ENCODE measurements around the gene SLC22A16. TPM values are rescaled to one million over a fixed set of nuclear protein-coding genes. Genes with fewer than 3 reads are reported as not detected.

Gene SLC22A16
- total RNA-seq, 1 experiment from 2014 or later: not detected

- TF ChIP-seq ZNF532 (CRISPR knock-in tag; IDR thresholded peaks at IDR 0.05; ENCODE audit: borderline replicate concordance) (no peak), IRF1 (CRISPR knock-in tag; IDR thresholded peaks at IDR 0.05) (no peak), NR2C2 (CRISPR knock-in tag; IDR thresholded peaks at IDR 0.05) (no peak)
Observed at GRCh38 chr6:110520992-110521543, 44.7 kb upstream of the SLC22A16 start (continued).

- CTCF ChIA-PET: interaction anchor here (1.3 kb wide), 1 partner anchor 63 kb away, joined by 4 read pairs; no protein-coding TSS in a partner anchor
Observed at GRCh38 chr6:110520209-110520965, 44.0 kb upstream of the SLC22A16 start.

More at GRCh38 chr6:110520209-110520965, 44.0 kb upstream of the SLC22A16 start:
- peaks cover 17% of the 10 kb centered on the region for H3K4me1 Mint-ChIP-seq
- ATAC-seq (0 out of 2 replicates have a peak, but pooled peaks have one; percentile 15), DNase-seq (ENCODE audit: low spot score) (no peak)
- no peaks in the 10 kb centered on the region; the same call in 1 of the 2 replicates for H3K27me3 Mint-ChIP-seq (ENCODE audit: low read depth)
- no peak overlapping the region for H3K27ac Mint-ChIP-seq
- POLR2A ChIA-PET: interaction anchor here (1.2 kb wide), 1 partner anchor 382 kb away, joined by 3 read pairs; no protein-coding TSS in a partner anchor
- H3K4me3 Mint-ChIP-seq: no peak overlapping the region
- H3K9me3 Mint-ChIP-seq: no peaks in the 10 kb centered on the region
- H3K36me3 Mint-ChIP-seq: no peaks in the 10 kb centered on the region
- TF ChIP-seq ZNF425 (CRISPR knock-in tag; conservative IDR thresholded peaks at IDR 0.05) (no peak), CBFB (CRISPR knock-in tag; IDR thresholded peaks at IDR 0.05; ENCODE audit: low read depth) (no peak), USF2 (CRISPR knock-in tag; IDR thresholded peaks at IDR 0.05) (no peak), GABPB1 (CRISPR knock-in tag; IDR thresholded peaks at IDR 0.05) (no peak), CTCF (IDR thresholded peaks at IDR 0.05) (no peak), ZNF138 (CRISPR knock-in tag; conservative IDR thresholded peaks at IDR 0.05) (no peak), ZBTB43 (CRISPR knock-in tag; IDR thresholded peaks at IDR 0.05) (no peak), NR1H2 (CRISPR knock-in tag; IDR thresholded peaks at IDR 0.05) (no peak), GRHL2 (CRISPR knock-in tag; IDR thresholded peaks at IDR 0.05; ENCODE audit: insufficient replicate concordance, severe bottlenecking) (no peak), ZNF121 (CRISPR knock-in tag; IDR thresholded peaks at IDR 0.05) (no peak), HMGXB4 (CRISPR knock-in tag; IDR thresholded peaks at IDR 0.05) (no peak), ZNF396 (CRISPR knock-in tag; IDR thresholded peaks at IDR 0.05; ENCODE audit: borderline replicate concordance) (no peak), ZMAT4 (CRISPR knock-in tag; IDR thresholded peaks at IDR 0.05) (no peak), USF1 (CRISPR knock-in tag; IDR thresholded peaks at IDR 0.05) (no peak), NFYB (CRISPR knock-in tag; conservative IDR thresholded peaks at IDR 0.05; ENCODE audit: low read depth) (no peak), PRRX2 (CRISPR knock-in tag; IDR thresholded peaks at IDR 0.05) (no peak)
